ENCODE measurements around the gene MYO3B. TPM values are rescaled to one million over a fixed set of nuclear protein-coding genes. Genes with fewer than 3 reads are reported as not detected.
A peak's percentile ranks its signal among the peaks of the same experiment; 100 is the strongest.
"Not testable (repeated sequence)": the region's sequence is repeated elsewhere in the genome, so short reads cannot be mapped to it uniquely, and the experiment has no call there.

The MYO3B gene
- total and polyA plus RNA-seq, 12 donors = 0.04 to 0.11 (median 0.06) TPM; not detected in 8

- H3K27me3 ChIP-seq = no peaks in the 10 kb centered on the region
- H3K4me1 ChIP-seq (replicated peaks in 1 of 2) = no peaks in the 10 kb centered on the region
- no peak for DNase-seq
- 81 to 86% (median 84%) methylated on average over 2 of the region's 2 CpGs for WGBS, 4 donors
- no peaks in the 10 kb centered on the region for H3K36me3 ChIP-seq (replicated peaks in 1 of 2)
- H3K27ac ChIP-seq = no peak overlapping the region
- H3K4me3 ChIP-seq = no peak overlapping the region
- H3K9me3 ChIP-seq (replicated peaks in 1 of 3) = peaks cover 0 to 5% (median 0%) of the 10 kb centered on the region in 3 donors
- no peak for TF ChIP-seq CTCF (IDR thresholded peaks at IDR 0.05)
- TF ChIP-seq POLR2A (IDR thresholded peaks at IDR 0.05) = no peak
- intact Hi-C loops (cut with DNase I) = no loop called here
Measured at GRCh38 chr2:170548304-170548703, 370.4 kb downstream of the MYO3B start.

- WGBS, 4 donors = 85 to 88% (median 86%) methylated on average over 2 of the region's 2 CpGs
- no peaks in the 10 kb centered on the region for H3K9me3 ChIP-seq (replicated peaks in 1 of 3)
- H3K4me1 ChIP-seq (replicated peaks in 1 of 2) = no peaks in the 10 kb centered on the region
- H3K27ac ChIP-seq = no peak overlapping the region
- no peak overlapping the region for H3K4me3 ChIP-seq
- H3K27me3 ChIP-seq = no peaks in the 10 kb centered on the region
- no peaks in the 10 kb centered on the region for H3K36me3 ChIP-seq (replicated peaks in 1 of 2)
- TF ChIP-seq CTCF (IDR thresholded peaks at IDR 0.05) (no peak), POLR2A (IDR thresholded peaks at IDR 0.05) (no peak)
- intact Hi-C loops (cut with DNase I) = no loop called here
- no peak for DNase-seq
Measured at GRCh38 chr2:170550501-170550900, 372.6 kb downstream of the MYO3B start.

GRCh38 chr2:170551899-170552298, 374.0 kb downstream of the MYO3B start:
- intact Hi-C loops (cut with DNase I); DNase-seq; H3K27ac ChIP-seq; H3K4me3 ChIP-seq; H3K36me3 ChIP-seq (replicated peaks in 1 of 2); H3K9me3 ChIP-seq (replicated peaks in 1 of 3); H3K27me3 ChIP-seq; H3K4me1 ChIP-seq (replicated peaks in 1 of 2): not testable (repeated sequence)

- 75 to 88% (median 77%) methylated on average over 4 of the region's 4 CpGs for WGBS, 4 donors
- H3K27ac ChIP-seq = no peak overlapping the region
- TF ChIP-seq POLR2A (IDR thresholded peaks at IDR 0.05) = no peak
- no peak for TF ChIP-seq CTCF (IDR thresholded peaks at IDR 0.05)
- H3K27me3 ChIP-seq = no peaks in the 10 kb centered on the region
- no peak for DNase-seq
- no peak overlapping the region for H3K4me3 ChIP-seq
- intact Hi-C loops (cut with DNase I) = no loop called here
- no peaks in the 10 kb centered on the region for H3K9me3 ChIP-seq (replicated peaks in 1 of 3)
- H3K4me1 ChIP-seq (replicated peaks in 1 of 2) = no peaks in the 10 kb centered on the region
- no peaks in the 10 kb centered on the region for H3K36me3 ChIP-seq (replicated peaks in 1 of 2)
Measured at GRCh38 chr2:170553748-170554147, 375.8 kb downstream of the MYO3B start.

GRCh38 chr2:170554278-170554955, 376.5 kb downstream of the MYO3B start:
- Histone ChIP-seq H3K36me3 (replicated peaks in 1 of 2) (no peaks in the 10 kb centered on the region), H3K9me3 (replicated peaks in 1 of 3) (no peaks in the 10 kb centered on the region), H3K4me3 (no peak overlapping the region), H3K4me1 (replicated peaks in 1 of 2) (no peaks in the 10 kb centered on the region), H3K27ac (no peak overlapping the region), H3K27me3 (no peaks in the 10 kb centered on the region)
- no peak for TF ChIP-seq CTCF (IDR thresholded peaks at IDR 0.05)
- no peak for TF ChIP-seq POLR2A (IDR thresholded peaks at IDR 0.05)
- WGBS, 4 donors = 54 to 71% (median 58%) methylated on average over 7 of the region's 7 CpGs
- intact Hi-C loops (cut with DNase I) = no loop called here
- peak; percentile 24 to 71 (median 54) for DNase-seq
